HL-60/S4 treated with retinoic acid at 250 ng/mL for 4 days and 3 days (cell line): Measurements from ENCODE around the gene CASK.

ENCODE experiments used
- in situ Hi-C: fragments of 300-500 bp; cut with MboI; formaldehyde crosslinking; loops from 2 replicates; pipeline ENCODE4 v1.7.0; 2022; ENCODE audit warnings: low sequenced_read_pairs

The CASK gene

DNA sequence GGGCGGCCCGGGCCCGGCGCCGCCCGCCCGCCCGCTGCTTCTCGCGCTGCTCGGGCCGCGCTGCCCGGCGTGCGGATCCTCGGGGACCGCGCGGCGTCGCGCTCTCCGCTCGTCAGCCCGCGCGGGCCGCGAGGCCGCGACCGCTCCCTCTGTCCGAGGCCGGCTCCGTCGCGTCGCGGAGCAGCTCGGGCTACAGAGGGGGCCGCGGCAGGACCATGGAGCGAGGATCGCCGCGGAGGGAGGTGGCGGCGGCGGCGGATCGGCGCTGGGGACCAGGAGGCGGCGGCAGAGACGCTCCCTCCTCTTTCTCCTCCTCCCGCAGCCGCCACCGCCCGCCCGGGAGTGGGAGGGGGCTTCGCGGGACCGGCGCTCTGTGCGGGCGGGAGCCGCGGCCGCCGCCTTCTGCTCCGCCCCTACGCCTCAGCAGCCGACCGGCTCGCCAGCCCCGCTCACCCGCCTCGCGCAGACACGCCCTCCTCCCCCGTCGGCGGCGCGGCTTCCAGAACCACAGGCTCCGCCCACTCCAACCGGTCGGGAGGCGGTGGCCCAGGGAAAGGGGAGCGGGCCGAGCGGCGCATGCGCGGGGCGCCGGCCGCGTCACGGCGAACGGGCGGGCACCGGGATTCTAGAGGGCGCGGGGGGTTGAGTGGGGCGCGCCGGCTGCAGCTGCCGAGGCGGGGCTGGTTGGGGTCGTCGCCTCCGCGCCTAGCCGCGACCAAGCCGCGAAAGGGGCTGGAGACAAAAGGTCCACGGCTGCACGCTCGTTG, at the start of gene CASK:
Gene CASK, minus strand, starts transcription at position 344 of the 767 bp plus-strand sequence. CDS start 566 bp downstream, outside the sequence.
- in situ Hi-C loops: no loop called here

DNA sequence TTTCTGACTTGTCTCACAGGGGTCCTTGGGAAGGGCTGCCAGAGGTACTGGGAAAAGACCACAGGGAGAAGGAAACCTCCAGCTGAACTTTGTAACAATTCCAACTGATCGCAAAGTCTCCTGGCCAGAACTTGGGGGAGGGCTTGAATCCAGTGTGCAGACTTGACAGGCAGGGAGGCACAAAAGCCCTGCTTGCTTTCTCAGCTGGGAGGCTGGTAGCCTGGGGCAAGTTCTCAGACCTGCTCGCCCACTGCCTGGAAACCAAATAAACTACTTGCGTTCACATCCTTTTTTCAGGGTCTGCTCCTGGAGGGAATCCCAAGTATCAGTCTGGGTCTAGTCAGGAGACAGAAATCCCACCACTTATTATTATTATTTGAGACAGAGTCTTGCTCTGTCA, 48.0 kb upstream of the CASK start:
- in situ Hi-C loops: no loop called here

- in situ Hi-C loops: no loop called here
Observed at GRCh38 chrX:41970419-41970818, 47.1 kb upstream of the CASK start.

- in situ Hi-C loops: no loop called here
Observed at GRCh38 chrX:41963348-41963747, 40.0 kb upstream of the CASK start.

DNA sequence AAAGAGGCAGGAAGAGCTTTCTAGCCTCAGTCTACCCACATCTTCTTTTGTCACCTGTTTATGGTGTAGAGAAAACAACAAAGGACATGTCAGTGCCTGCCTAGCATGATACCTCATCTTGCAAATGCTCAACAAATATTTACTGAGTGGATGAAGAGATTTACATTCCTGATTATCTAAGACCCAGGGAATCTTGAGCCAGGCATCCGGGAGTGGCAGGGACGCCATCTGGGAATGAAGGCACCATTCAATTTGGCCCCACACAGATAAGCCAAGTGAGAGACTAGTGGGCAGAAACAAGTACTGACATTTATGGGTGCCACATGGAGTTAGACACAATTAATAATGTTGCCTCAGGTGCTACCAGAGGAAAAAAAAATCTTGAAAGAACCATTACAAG, 36.8 kb upstream of the CASK start:
- in situ Hi-C loops: no loop called here

- in situ Hi-C loops: no loop called here
Observed at GRCh38 chrX:41958861-41959260, 35.5 kb upstream of the CASK start.

DNA sequence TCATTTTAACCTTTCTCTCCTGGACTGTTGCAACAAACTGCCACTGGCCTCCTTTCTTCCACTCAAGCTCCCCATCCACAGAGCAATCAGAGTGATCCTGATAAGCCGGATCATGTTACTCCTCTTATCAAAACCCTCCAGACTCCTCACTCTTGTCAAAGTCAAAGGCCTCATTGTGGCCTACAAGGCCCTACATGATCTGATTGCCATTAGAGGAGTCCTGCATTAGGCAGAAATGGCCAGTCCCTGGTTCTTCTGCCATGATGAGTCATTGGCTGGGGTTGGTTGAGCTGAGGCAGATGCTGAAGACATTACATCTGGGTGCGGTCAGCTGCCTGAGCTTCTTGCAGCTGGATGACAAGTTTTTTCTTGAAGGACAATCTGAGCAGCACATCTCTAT, 32.7 kb upstream of the CASK start:
- in situ Hi-C loops: no loop called here

DNA sequence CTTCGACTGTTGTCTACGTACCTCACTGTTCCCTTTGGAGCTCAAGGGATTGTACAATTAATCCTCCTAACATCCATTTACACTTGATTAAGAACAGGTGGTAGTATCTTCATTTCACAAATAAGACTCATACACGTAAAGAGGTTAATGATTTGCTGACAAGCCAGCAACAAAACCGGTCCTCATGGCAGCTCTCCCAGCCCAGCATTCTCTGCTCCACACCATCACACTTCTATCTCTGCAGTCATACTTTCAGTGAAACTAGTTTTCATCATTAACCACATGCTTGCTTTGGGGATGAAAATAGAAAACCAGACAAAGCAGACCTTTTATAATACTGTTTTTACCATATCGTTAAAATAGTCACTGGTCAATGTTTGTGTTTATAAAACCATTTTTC, 28.7 kb upstream of the CASK start:
- in situ Hi-C loops: no loop called here

GRCh38 chrX:41946989-41947612, 23.7 kb upstream of the CASK start:
- in situ Hi-C loops: no loop called here

DNA sequence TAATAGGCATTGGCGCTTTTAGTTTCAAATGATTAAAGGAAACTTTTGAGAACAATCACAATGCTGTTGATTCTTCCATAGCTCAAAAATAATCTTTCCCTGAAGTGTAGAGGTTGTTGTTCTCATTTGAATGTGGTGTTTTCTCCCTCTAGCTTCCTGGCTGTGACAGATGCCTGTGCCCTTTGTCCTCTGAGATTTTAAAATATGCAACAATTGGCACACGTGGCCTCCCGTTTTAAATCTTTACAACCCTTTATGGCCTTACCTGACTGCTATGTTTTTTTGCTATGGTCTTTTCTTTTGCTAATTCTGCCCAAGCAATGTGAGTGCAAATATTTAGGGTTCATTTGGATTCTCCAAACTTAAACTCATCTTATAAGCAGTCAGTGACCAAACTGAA, 22.9 kb upstream of the CASK start:
- in situ Hi-C loops: no loop called here

DNA sequence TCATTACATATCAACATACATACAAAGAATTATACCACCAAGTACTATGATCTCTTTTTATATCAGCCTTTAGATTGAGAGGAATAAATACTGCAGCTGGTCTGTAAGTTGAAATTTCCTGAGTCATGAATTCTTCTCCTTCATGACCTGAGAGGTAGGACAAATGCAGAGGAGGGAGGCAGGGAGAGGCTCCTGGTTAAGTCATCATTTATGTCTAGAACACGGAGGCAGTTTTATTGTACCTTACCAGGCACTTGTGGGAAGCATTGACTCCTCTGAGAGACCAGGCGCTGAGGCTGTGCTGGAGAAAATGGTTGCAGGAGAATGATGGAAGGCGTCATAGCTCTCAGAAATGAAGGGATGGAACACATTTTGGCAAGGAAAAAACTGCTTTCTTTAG, 12.5 kb upstream of the CASK start:
- in situ Hi-C loops: no loop called here

GRCh38 chrX:41933546-41933945, 10.2 kb upstream of the CASK start:
- in situ Hi-C loops: no loop called here

DNA sequence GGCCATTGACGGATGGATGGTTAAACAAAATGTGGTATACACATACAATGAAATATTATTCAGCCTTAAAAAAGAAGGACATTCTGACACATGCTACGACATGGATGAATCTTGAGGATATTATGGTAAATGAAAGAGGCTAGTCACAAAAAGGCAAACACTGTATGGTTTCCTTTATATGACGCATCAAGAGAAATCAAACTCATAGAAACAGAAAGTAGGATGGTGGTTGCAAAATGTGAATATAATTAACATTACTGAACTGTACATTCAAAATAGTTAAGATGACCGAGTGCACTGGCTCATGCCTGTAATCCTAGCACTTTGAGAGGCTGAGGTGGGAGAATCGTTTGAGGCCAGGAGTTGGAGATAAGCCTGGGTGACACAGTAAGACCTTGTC, 9.5 kb upstream of the CASK start:
- in situ Hi-C loops: no loop called here

GRCh38 chrX:41931591-41931990, 8.2 kb upstream of the CASK start:
- in situ Hi-C loops: no loop called here

DNA sequence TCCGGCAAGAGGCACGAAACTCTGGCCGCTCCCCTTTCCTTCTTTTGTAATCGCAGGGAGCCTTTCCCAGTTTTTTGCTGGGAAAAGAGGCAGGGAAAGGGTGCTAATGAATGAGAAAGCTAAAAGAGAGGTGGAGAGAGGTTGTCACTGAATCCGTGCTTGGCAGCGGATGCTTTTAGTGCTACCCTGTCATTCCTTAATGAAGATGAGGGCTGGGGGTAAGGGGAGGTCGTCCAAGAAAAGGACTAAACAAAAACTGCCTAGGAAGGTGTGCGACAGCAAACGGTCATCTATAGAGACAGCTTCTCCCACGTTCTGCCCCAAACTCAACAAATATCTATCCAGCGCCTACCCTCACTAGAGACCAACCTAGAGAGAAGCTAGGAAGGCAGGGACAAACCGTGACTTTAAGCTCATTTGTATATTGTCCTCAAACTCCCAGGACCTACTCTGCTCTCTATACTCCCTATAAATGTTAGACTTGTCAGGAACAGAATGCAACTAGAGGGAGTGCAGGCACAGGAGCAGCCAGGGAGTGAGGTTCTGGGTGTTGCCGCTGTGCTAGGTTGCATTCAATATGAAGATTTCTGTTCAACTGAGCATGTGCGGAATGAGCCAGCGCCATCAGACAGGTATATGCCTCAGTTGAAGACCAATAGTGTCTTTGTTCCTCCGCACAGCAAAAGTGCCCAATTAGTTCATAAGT, 777 bp upstream of the CASK start:
- in situ Hi-C loops: no loop called here

DNA sequence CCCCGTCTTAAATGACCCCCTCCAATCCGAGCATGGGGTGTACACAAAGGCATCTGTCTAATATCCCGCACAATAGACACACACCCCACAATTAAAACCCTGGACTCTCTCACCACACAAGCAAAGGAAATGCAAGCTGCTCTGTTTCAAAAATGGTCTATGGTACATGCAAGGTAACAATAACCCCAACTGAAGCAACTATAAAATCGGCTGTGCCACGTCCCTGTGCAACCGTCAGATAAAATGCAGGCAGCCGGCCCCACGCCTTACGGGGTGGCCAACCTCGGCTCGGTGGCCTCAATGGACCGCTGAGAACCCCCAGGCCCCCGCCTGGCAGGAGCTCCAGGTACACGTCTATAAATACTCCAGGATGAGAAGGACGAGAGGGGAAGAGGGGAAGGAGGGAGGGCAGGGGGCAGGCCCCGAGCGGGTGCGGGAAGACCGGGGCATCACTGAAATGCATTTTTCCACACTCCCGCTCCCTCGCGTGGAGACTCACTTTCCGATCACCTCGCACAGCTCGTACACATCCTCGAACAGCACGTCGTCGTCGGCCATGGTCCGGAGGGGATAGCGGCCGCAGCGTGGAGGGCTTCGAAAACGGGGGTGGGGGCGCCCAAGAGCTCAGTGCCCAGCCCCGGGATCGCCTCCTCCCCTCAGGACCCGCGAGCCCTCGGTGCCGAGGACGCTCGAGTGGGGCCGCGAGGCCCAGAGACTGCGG, 763 bp downstream of the CASK start:
- in situ Hi-C loops: no loop called here

DNA sequence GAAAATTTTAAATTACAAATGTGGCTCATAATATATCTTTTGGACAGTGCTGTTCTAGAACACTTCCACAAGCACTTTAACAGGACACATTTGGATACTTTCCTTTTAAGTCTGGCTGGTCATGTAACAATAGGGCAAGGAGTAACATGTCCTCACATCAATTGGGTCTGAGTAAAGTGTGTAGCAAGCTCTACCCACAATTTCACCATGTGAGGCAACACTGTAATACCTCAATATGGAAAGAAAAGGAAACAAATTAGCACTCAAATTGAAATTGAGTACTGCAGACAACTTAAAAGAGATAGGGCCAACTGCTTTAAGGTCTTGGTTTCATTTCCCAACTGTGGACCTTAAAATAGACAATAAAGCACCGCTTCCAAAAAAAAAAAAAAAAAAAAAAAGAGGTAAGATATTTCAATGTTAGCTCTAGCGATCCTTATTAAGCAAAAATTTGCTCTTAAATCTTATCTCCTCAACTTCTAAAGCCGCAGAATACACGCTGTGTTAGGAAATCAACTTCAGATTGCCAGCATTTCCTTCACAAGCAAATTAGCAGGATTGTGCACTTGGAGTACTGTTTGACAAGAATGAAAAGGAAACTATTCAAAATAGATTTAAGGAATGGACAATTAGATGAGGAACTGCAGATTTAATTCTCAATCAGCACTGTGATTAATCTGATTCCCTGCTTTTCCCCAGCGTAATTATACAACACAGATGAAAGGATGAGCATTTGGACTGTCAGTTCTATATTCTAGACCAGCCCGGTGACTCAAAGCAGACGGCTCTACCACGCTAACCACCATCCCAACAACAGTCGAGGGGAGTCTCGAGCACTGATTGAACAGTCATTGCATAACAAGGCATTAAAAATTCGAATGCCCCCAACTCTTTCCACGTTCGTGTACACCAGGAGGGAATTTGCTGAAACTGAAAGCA, 1.6 kb downstream of the CASK start:
- in situ Hi-C loops: no loop called here

GRCh38 chrX:41919870-41920269, 3.5 kb downstream of the CASK start:
- in situ Hi-C loops: no loop called here

- in situ Hi-C loops: no loop called here
Observed at GRCh38 chrX:41917517-41917916, 5.8 kb downstream of the CASK start.

DNA sequence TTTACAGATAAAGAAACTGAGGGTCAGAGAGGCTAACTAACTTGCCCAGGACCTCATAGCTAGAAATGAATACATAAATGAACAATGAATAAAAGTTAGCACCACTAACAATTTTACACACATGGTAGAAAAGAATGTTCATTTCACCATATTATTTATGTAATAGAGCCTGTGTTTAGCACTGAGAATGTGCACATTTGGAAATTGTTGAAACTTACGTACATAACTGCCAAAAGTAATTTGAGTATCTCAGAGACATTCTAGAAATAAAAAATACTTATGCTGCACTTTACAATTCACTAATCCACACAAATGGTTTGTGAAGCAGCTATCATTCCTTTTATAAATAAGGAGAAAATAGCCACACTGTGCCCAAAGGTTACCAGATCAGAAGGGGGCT, 9.9 kb downstream of the CASK start:
- in situ Hi-C loops: no loop called here
